NCI-H526 treated with DMSO at 0.1 percent for 48 hours (cell line): Measurements from ENCODE around the gene SUN1.
"Not testable (repeated sequence)": the region's sequence is repeated elsewhere in the genome, so short reads cannot be mapped to it uniquely, and the experiment has no call there.

Experiments
- DNase-seq: peaks from one replicate; lab custom pipeline; 2025; lab: John Stamatoyannopoulos, UW

Gene SUN1

DNA sequence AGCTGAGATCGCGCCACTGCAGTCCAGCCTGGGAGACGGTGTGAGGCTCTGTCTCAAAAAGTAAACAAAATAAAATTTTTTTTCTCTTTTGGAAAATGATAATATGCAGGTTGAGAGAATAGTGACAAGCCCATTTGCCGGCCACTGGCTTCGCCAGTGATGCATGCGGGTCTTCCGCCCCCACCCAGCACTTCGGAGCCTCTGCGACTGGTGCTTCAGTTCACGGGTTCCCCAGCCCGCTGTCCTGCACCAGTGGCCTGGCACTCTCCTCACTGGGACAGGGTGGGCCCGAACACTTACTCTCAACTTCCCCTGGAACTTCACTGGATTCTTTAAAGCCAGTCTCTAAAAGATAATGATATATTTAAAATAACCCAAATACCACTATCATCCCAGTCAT is 2.7 kb downstream of the SUN1 start:
- no peak for DNase-seq

- DNase-seq: no peak
Measured at GRCh38 chr7:835485-836401, 3.5 kb downstream of the SUN1 start.

DNA sequence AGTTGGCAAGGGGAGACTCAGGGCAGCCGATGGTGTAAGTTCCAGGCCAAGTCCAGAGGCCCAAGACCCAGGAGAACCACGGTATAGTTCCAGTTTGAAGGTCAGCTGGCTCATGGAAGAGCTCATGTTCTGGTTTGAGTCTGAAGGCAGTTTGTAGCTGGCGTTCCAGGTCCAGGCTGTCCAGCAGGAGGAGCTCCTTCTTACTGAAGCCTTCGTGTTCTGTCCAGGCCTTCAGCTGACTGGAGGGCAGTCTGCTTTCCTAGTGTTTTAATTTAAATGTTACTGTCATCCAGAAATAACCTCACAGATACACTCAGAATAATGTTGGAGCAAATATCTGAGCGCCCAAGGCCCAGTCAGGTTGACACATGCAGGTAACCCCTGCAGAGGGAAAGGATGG is 4.2 kb downstream of the SUN1 start:
- no peak for DNase-seq

DNA sequence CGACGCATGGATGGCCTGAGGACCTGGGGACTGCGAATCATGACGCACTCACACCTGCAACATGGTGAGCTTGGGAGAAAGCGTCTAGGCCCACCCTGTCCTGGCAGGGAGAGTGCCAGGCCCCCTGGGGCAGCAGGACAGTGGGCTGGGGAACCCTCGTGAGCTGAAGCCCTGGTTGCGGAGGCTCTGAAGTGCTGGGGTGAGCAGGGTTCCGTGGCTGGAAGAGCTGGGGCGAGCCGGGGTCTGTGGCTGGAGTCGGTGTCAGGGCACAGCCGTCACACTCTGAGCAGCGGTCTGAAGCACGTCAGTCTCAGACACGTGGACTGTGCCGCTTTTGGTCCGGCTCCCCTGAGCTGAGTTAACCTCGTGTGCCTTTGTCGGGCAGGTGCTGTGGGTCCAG is 4.7 kb downstream of the SUN1 start:
- DNase-seq: no peak

DNA sequence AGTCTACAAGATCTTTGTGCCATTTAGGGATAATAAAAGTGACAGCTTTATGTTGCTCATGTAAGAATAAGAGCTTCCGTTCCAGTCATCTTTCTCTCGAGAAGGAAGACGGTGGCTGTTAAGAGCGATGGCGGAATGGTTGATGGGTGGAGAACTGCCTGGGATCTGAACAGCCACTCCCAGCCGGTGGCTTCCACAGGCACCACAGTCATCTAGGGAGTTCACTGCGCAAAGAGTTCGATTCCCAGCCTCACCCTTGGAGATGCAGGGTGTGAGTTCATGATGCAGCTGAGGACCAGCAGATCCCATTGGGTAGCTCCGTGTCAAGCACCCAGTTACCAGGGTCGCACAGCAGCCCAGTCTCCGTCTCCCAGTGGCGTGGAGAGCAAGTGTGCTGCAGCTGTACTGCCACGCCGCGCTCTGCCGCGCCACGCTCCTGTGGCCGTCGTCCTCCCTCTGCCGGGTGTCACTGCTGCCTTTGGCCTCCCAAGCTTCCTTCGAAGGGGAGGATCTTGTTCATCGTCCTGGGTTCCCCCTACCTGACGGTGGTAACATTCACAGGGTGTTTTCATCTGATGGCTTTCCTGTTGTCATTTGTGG is 7.8 kb downstream of the SUN1 start:
- no peak for DNase-seq

- no peak for DNase-seq
Measured at GRCh38 chr7:841943-842342, 9.7 kb downstream of the SUN1 start.

DNA sequence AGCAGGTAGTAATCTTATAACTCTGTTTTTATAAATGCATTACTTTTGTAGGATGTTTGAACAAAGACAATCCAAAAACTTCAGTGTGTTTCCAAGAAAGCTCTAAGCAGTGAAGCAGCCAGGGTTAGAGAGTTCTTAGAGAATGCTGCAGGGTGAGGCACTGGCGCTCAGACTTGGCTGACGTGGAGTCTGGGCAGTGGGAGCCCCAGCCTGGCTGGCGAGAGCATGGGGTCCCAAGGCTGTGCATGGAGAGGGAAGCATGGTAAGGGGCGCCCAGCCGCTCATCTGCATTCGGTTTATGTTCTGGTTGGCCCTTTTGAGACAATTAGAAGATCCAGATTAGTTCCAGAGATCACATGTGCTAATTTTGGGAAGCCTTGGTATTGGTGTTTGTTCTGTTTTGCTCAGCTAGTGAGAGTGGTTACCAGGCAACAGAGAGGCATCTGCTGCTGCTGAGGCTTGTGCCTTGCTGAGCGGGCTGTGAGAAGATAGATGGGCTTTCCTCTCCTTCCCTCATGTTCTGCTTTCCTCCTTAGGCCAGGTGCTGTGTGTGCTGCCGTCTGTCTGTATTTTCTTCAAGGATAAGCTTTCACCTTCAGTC is 10.3 kb downstream of the SUN1 start:
- DNase-seq: no peak

DNA sequence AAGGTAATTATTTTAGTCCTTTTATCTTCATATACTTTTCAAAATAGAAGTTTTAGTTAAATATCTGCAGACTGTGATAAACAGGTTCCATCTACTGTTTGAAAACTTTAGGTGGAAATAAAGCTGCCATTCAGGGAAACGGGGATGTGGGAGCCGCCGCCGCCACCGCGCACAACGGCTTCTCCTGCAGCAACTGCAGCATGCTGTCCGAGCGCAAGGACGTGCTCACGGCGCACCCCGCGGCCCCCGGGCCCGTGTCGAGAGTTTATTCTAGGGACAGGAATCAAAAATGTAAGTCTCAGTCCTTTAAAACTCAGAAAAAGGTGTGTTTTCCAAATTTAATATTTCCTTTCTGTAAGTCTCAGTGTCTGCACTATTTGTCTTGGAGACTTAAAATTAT is 11.0 kb downstream of the SUN1 start:
- DNase-seq: no peak

GRCh38 chr7:844043-844442 is 11.8 kb downstream of the SUN1 start:
- no peak for DNase-seq

DNA sequence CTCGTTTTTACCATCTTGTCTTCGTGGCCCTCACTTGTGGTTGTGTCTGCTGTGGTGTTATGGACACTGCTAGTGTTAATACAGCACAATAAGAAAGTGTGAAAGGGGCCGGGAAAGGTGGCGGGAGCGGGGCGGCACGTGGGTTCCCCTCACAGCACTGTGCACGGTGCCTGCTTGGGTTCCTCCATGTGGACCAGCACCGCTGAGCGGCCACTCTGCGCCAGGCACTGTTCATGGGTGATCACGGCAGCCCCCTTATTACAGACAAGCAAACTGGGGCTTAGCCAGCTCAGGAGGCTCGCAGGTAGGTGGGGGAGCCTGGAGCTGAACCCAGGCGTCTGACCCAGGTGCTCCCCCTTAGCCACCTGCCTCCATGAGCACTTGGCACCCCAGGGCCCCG is 12.2 kb downstream of the SUN1 start:
- no peak for DNase-seq

- DNase-seq: no peak
Measured at GRCh38 chr7:845091-845490, 12.8 kb downstream of the SUN1 start.

DNA sequence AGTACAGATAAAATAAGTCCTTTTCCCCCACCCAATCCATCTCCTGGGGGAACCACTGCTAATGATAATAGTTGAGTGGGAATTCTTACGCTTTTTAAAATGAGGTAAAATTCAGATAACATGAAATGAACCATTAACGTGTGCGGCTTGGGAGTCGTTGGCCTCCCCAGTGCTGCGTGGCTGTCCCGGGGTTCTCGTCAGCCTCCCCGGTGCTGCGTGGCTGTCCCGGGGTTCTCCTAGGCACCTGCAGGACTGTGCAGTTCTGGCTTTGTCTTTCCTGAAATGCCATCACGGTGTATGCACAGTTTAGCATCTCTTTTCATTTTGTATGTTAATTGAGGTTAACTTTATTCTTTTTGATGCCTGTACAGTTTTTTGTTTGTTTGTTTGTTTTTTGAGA is 13.5 kb downstream of the SUN1 start:
- DNase-seq: no peak

GRCh38 chr7:846958-847650 is 14.8 kb downstream of the SUN1 start:
- DNase-seq: not testable (repeated sequence)

GRCh38 chr7:847728-848127 is 15.5 kb downstream of the SUN1 start:
- DNase-seq: not testable (repeated sequence)

DNA sequence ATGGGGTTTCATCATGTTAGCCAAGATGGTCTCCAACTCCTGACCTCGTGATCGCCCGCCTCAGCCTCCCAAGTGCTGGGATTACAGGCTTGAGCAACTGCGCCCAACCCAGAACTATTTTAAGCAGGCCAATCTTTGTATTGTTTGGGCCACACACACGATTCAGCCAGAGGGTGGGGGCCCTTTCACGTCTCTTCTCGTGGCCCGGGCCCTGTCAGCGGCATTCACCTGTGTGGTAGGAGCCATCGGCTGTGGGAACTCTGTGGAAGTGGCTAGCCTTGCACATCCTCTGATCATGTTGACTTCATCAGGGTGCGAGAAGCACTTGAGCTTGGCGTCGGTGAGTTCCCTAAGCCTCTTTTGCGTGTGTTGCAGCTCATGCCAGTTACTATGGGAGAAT is 16.9 kb downstream of the SUN1 start:
- DNase-seq: no peak

GRCh38 chr7:849781-850180 is 17.5 kb downstream of the SUN1 start:
- DNase-seq: no peak

- DNase-seq: no peak
Measured at GRCh38 chr7:851204-851603, 18.9 kb downstream of the SUN1 start.

- no peak for DNase-seq
Measured at GRCh38 chr7:853366-854117, 21.3 kb downstream of the SUN1 start.

GRCh38 chr7:854118-854775 is 22.0 kb downstream of the SUN1 start:
- DNase-seq: no peak

GRCh38 chr7:855686-856369 is 23.6 kb downstream of the SUN1 start:
- DNase-seq: no peak
